ENCODE measurements around the gene PDE6A.
"Not testable (repeated sequence)": the region's sequence is repeated elsewhere in the genome, so short reads cannot be mapped to it uniquely, and the experiment has no call there.

The PDE6A gene

DNA sequence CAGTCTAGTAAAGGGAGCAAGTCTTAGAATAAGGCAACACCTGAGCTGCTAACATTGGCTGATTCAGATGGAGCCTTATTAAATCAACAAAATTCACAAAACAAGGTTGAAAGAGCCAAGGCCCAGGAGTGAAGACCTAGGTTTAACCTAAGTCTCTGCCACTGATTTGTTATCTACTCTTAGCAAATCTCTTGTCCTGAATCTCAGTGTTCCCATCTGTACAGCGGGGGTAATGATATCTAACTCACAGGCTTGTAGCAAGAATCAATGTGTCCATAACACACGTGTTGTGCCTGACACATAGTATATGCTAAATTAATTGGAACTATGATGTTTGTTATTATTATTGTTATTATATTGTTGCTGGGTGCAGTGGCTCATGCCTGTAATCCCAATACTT, 61.0 kb downstream of the PDE6A start:
- DNase-seq (ENCODE audit: low spot score) = no peak
- Histone ChIP-seq H3K4me3 (no peak overlapping the region), H3K27ac (no peak overlapping the region)
- no peak for TF ChIP-seq CTCF (IDR thresholded peaks at IDR 0.05)

GRCh38 chr5:149882633-149883032, 62.0 kb downstream of the PDE6A start:
- not testable (repeated sequence) for H3K27ac ChIP-seq; DNase-seq (ENCODE audit: low spot score); H3K4me3 ChIP-seq

GRCh38 chr5:149881874-149882273, 62.7 kb downstream of the PDE6A start:
- no peak overlapping the region for H3K4me3 ChIP-seq
- no peak overlapping the region for H3K27ac ChIP-seq
- no peak for DNase-seq (ENCODE audit: low spot score)
- TF ChIP-seq CTCF (IDR thresholded peaks at IDR 0.05) = no peak

GRCh38 chr5:149881069-149881622, 63.4 kb downstream of the PDE6A start:
- TF ChIP-seq CTCF (IDR thresholded peaks at IDR 0.05) = no peak
- H3K4me3 ChIP-seq = no peak overlapping the region
- DNase-seq (ENCODE audit: low spot score) = no peak
- H3K27ac ChIP-seq = no peak overlapping the region

- not testable (repeated sequence) for DNase-seq (ENCODE audit: low spot score); H3K4me3 ChIP-seq; H3K27ac ChIP-seq
These were observed 65.0 kb downstream of the PDE6A start for GRCh38 chr5:149879593-149879992.

GRCh38 chr5:149878371-149878770, 66.2 kb downstream of the PDE6A start:
- DNase-seq (ENCODE audit: low spot score) = no peak
- TF ChIP-seq CTCF (IDR thresholded peaks at IDR 0.05) = no peak
- Histone ChIP-seq H3K4me3 (no peak overlapping the region), H3K27ac (no peak overlapping the region)

DNA sequence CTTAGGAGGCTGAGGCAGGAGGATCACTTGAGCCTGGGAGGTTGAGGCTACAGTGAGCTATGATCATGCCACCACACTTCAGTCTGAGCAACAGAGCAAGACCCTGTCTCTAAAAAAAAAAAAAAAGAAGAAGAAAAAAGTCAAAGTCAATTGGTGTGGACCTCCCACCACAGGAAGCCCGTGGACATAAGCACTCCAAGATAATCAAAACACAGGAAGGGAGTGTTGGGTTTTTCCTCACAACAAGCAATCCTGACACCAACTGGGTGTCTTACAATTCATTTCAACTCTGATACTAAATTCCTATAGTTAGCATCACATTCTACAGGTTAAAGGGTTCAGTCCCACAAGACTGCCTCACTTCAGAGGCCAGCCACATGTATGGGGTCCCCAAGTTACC, 70.7 kb downstream of the PDE6A start:
- DNase-seq (ENCODE audit: low spot score) = no peak
- TF ChIP-seq CTCF (IDR thresholded peaks at IDR 0.05) = no peak
- H3K27ac ChIP-seq = no peak overlapping the region
- H3K4me3 ChIP-seq = no peak overlapping the region

DNA sequence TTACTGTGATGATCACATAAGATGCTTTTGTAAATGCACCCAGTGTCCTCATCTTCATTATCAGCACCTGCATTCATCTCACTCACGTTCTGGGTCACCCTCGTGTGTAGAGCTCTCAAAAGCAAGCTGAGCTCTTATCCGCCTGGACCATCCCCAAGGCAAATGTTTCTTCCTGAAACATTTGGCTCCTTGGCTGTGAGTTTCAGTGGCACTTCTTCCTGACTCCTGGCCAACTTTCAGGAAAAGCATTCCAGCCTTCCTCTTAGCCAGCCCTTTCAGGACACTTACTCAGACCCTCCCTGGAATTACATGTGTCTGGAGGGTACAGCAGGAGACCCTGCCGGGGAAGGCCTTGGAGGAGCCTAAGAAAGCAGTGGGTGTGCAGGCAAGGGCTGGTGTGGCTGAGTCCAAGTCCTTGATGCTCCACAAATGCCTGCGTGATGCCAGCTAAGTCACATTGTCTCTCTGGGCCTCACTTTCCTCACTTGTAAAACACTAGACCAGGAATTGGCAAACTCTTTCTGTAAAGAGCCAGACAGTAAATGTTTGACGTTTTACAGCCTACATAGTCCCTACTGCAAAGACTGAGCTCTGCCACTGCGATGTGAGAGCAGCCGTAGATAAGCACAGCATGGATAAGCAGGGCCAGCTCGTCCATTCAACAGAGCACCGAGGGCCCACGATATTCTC, 72.1 kb downstream of the PDE6A start:
- peak overlapping the region in 1 of 2 donors; percentile 0 for H3K27ac ChIP-seq
- DNase-seq (ENCODE audit: low spot score) = no peak
- H3K4me3 ChIP-seq = no peak overlapping the region
- TF ChIP-seq CTCF (IDR thresholded peaks at IDR 0.05) = no peak
